Activated CD8-positive, alpha-beta memory T cell treated with anti-CD3 and anti-CD28 coated beads, Interleukin-2, amount 50 U/mL, for 1 hour (primary cell): ENCODE measurements around the gene CFI.

ENCODE experiments used
- DNase-seq: peaks from one replicate; pipeline ENCODE4 v3.0.0-alpha.2; 2020; ENCODE audit errors: extremely low read depth

The CFI gene

DNA sequence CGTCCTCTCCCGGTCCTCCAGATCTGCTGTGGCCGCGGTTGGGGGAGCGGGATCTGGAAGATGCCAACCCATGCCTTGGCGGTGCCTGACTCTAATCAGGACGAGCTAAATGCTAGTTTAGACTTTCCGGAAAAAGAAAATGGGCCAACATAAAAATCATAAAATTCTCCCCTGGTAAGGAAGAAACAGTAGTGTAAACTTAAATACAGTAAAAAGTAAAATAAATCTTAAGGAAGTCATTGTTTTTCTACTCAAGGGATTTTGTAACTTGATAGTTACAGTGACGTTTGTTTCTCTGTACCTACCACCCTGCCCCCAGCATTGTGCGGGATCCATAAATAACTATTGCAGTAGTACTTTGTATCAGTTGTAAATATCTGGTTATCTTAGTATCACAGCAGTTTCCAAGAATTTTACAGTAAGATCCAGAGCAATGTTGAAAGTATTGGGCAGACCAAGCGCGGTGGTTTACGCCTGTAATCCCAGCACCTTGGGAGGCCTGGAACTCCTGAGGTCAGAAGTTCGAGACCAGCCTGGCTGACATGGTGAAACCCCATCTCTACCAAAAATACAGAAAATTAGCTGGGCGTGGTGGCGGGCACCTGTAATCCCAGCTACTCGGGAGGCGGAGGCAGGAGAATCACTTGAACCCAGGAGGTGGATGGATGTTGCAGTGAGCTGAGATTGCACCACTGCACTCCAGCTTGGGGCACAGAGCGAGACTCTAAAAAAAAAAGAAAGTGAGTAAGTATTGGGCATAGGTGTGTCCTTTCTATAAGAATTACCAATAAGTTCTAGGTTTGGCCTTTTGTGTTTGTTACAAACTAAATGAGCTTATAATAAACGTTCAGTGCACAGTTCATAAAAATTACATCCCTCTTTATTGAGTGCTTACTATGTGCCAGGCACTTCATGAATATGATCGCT lies 70.9 kb downstream of the CFI start:
- DNase-seq = no peak

- peak; percentile 53 for DNase-seq
These were observed 71.8 kb downstream of the CFI start, which contains the start of gene PLA2G12A for GRCh38 chr4:109729718-109730618. TSS of gene PLA2G12A (minus strand) at chr4:109730070. CDS start at chr4:109729809, 261 bp downstream.

DNA sequence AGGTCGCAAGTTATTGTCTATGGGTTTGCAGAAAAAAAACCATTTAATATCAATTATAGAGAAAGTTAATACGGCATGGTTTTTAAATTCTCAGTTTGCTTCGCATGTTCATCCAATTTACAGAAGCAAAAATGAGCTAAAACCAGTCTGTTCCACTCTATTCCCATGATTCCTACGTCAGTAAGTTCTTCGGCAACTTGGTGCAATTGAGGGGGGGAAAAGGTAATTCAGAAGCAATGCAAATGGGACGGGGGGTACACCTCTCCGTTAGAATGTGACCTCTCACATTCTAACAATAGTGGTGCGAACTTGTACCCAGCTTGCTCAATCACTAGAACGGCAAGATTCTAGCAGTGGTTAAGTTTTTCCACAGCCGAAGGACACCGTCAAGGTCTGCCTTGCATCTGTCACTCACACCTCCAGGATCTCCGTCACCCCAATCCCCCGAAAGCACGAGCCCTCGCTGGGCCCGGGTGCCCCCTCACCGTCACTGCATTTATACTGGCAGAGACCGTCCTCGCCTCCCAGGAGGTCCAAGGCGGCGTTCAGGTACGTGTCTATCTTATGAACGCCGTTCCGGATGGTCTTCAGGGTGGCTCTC lies 72.6 kb downstream of the CFI start:
- DNase-seq = no peak

DNA sequence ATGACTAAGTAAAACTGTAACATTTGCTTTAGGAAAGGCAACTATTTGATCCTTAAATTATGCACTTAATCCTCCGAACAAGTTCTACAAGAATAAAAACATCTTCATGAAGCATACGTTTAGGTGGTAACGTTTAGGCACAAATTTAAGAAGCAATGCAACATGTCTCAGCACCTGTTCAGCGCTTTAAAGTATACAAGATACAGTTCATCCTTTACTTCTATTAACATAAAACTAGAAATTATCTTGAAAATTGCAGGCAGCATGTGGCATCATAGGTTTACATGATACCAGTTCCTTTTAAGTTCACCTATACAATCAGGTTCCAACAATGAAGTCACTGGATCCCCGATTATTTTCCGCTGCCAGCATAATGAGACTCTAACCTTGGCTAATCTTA lies 73.4 kb downstream of the CFI start:
- DNase-seq = no peak

- no peak for DNase-seq
These were observed 78.7 kb downstream of the CFI start for GRCh38 chr4:109723110-109723509.

- no peak for DNase-seq
These were observed 79.4 kb downstream of the CFI start for GRCh38 chr4:109722357-109722756.

- no peak for DNase-seq
These were observed 80.8 kb downstream of the CFI start for GRCh38 chr4:109721033-109721432.

DNA sequence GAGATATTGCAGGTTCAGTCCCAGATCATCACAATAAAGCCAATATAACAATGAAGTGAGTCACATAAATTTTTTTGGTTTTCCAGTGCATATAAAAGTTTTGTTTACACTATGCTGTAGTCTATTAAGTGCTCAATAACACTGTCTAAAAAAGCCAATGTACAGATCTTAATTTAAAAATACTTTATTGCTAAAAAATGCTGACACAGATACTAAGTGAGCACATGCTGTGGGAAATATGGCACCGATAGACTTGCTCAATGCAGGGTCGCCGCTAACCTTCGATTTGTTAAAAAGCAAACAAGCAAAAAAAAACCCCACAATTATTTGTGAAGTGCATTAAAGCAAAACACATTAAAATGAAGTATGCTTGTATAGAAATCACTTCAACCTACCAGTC lies 82.2 kb downstream of the CFI start:
- DNase-seq = no peak

- no peak for DNase-seq
These were observed 83.0 kb downstream of the CFI start for GRCh38 chr4:109718759-109719158.

DNA sequence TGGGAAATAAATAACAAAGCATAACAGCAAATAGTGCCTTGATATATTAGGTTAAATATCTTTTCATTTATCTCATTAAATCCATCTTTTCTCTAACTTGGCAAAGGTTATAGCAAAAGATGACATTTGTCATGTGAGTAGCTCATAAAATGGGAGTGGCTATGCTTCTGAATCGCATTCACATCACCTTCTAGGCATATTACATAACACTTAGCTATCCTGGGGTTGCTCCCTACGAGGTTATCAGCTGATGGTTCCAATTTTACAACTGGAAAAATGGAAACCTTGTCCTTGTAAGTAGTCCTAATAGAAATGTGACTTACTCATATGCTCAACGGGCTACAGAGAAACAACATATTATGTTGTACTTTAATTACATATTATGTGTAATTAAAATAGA lies 88.3 kb downstream of the CFI start:
- no peak for DNase-seq

GRCh38 chr4:109708990-109709389 lies 92.8 kb downstream of the CFI start:
- DNase-seq = no peak

- no peak for DNase-seq
These were observed 93.4 kb downstream of the CFI start for GRCh38 chr4:109708435-109708834.

- no peak for DNase-seq
These were observed 98.0 kb downstream of the CFI start for GRCh38 chr4:109703664-109704361.

GRCh38 chr4:109702950-109703663 lies 98.7 kb downstream of the CFI start, which contains the start of gene CASP6:
TSS of gene CASP6 (minus strand) at chr4:109703445. CDS start at chr4:109703395, 50 bp downstream.
- peak; percentile 39 for DNase-seq

GRCh38 chr4:109701566-109702410 lies 100.0 kb downstream of the CFI start:
- DNase-seq = no peak

- no peak for DNase-seq
These were observed 102.1 kb downstream of the CFI start for GRCh38 chr4:109699553-109700225.

DNA sequence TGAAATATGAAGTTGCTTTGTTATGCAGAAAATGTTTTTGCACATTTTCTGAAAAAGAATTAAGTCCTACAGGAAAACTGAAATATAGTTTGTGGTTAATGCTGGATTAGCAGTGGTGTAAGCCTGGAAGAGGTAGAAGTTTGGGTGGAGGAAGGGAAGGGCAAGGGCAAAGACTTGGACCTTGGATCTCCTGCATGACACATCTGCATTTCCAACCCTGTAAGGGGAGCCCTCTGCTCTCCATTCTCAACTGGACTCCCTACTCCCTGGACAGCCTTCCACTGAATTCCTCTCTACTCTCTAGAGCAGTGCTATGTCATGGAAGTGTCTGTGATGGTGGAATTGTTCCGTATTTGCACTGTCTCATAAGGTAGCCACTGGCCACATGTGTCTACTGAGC lies 103.1 kb downstream of the CFI start:
- DNase-seq = no peak

DNA sequence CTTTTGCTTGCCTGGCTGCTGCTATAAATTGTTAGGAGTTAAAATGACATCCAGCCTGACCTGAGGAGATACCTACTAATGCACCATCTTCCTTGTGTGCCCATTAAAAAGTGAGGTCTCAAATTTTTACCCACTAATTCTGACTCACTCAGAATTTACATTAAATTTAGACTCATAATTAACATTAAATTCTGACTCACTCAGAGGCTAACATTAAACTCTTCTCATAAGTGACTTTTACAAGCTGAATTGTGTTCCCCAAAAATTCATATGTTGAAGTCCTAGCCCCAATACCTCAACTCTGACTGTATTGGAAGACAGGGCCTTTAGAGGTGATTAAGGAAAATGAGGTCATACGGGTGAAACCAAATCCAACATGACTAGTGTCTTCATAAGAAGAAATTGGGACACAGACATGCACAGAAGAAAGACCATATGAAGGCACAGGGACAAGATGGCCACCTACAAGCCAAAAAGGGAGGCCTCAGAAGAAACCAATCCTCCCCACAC lies 110.3 kb downstream of the CFI start:
- DNase-seq = no peak
